GM12801 (cell line): ENCODE results near the gene LRRK1.

Experiments
- CTCF ChIP-seq: IDR thresholded peaks from one replicate; pipeline ENCODE4 v1.5.1; 2011; ENCODE audit warnings: control low read depth; ENCODE audit not compliant: insufficient read length; ENCODE audit errors: extremely low read depth

LRRK1 gene

GRCh38 chr15:100893261-100893963 lies 25.7 kb upstream of the LRRK1 start:
- no peak for TF ChIP-seq CTCF

GRCh38 chr15:100893964-100894295 lies 25.2 kb upstream of the LRRK1 start:
- TF ChIP-seq CTCF = no peak

GRCh38 chr15:100895721-100896120 lies 23.4 kb upstream of the LRRK1 start:
- TF ChIP-seq CTCF = no peak

GRCh38 chr15:100897221-100898151 lies 21.7 kb upstream of the LRRK1 start:
- TF ChIP-seq CTCF = no peak

- TF ChIP-seq CTCF = no peak
These were observed 21.0 kb upstream of the LRRK1 start for GRCh38 chr15:100898152-100898490.

GRCh38 chr15:100898661-100899462 lies 20.3 kb upstream of the LRRK1 start:
- no peak for TF ChIP-seq CTCF

GRCh38 chr15:100899601-100900000 lies 19.6 kb upstream of the LRRK1 start:
- TF ChIP-seq CTCF = no peak
